LNCaP clone FGC (cell line): Measurements from ENCODE around the gene WNT4.

ENCODE experiments used
- DNase-seq: peaks from one replicate; pipeline ENCODE4 v3.0.0-alpha.2; 2011; ENCODE audit warnings: low read depth
- H3K4me3 ChIP-seq: 2 replicates; pipeline ENCODE4 v1.5.1; 2011; ENCODE audit warnings: mild to moderate bottlenecking, low read depth, low read length, control low read depth
- TF ChIP-seq, protein P1 (sequence below): IDR thresholded peaks from 2 replicates; pipeline ENCODE4 v1.5.1; 2012; ENCODE audit warnings: mild to moderate bottlenecking; ENCODE audit not compliant: control insufficient read depth, insufficient read depth; ENCODE audit errors: extremely low read depth

The WNT4 gene

DNA sequence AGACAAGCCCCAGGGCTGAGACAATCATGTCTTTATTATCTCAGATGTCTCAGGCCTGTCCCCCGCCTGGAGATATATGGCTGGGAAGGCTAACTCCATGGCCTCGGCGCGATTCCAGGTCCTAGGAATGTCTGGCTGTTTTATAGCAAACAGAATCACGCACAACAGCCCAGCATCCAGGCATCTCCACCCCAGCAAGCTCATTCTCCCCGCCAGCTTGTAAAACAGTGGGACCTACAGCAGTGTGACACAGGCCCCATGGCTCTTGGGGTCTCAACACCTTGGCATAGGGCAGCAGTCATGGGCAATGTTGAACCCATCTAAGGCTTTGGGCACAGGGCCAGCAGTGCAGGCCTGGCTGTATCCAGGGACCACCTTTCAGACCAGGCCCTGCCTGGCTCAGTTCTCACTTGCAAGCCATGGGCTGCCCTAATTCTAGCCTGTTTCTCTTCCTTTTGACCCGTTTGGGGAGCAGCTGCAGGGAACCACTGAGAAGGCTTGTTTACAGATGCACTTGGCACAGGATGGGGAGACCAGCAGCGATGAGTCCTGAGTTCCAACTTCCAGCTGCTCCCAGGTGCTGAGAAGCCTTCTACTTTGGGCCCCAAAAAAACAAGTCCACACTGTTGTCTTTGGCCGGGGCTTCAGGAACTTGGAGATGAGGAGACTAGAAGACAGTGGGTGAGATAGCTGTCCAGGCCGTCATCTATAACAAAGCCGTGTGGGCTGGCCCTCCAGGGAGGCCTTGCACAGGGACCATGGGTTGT lies 34.4 kb downstream of the WNT4 start:
- TF ChIP-seq, protein P1, sequence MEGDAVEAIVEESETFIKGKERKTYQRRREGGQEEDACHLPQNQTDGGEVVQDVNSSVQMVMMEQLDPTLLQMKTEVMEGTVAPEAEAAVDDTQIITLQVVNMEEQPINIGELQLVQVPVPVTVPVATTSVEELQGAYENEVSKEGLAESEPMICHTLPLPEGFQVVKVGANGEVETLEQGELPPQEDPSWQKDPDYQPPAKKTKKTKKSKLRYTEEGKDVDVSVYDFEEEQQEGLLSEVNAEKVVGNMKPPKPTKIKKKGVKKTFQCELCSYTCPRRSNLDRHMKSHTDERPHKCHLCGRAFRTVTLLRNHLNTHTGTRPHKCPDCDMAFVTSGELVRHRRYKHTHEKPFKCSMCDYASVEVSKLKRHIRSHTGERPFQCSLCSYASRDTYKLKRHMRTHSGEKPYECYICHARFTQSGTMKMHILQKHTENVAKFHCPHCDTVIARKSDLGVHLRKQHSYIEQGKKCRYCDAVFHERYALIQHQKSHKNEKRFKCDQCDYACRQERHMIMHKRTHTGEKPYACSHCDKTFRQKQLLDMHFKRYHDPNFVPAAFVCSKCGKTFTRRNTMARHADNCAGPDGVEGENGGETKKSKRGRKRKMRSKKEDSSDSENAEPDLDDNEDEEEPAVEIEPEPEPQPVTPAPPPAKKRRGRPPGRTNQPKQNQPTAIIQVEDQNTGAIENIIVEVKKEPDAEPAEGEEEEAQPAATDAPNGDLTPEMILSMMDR: no peak
- no peak for DNase-seq
- H3K4me3 ChIP-seq: no peak overlapping the region

DNA sequence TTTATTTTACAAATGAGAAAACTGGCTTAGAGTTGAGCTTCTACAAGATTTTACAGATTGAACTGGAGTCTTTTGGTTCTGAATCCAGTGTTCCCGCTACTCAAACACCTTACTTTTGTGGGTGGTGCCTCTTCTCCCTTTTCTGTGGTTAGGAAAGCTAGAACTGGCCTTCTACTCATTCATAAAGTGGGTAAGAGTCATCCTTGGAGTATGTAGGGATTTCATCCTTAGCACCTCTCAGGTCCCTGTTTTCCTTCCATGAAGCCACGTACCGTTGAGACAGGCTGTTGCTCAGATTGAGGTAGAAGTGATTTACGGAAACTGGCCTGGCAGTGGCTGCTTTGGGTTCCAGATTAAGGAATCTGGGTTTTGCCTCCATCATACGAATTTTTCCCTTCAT lies 35.8 kb downstream of the WNT4 start:
- no peak for DNase-seq
- H3K4me3 ChIP-seq: no peak overlapping the region
- TF ChIP-seq, protein P1: no peak

DNA sequence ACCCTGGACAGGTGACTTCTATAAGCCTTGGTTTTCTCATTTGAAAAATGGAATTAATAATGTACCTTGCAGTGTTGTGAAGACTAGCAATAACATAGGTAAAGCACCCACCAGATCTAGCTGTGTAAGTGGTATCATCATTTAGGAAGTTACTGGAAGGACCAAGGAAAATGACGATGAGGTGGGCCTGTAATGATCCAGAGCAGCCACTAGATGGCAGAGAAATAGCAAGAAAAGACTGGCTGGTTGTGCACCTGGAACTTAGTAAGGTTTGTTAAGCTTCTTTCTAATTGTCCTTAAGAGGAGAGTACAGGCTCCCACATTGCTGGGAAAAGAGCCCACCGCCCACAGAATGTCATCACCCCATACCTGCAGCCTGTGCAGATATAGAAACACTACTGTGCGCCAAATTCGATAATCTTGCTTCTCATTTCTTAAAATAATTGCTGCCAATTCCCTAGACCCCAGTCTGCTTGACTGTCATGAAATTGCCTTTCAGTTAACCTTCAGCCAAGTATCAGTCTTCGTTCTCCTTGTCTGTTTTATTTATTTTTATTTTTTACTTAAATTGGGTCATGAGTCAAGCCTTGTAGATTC lies 37.2 kb downstream of the WNT4 start:
- DNase-seq: peak; percentile 15
- TF ChIP-seq, protein P1: peak; percentile 60
- H3K4me3 ChIP-seq: no peak overlapping the region

DNA sequence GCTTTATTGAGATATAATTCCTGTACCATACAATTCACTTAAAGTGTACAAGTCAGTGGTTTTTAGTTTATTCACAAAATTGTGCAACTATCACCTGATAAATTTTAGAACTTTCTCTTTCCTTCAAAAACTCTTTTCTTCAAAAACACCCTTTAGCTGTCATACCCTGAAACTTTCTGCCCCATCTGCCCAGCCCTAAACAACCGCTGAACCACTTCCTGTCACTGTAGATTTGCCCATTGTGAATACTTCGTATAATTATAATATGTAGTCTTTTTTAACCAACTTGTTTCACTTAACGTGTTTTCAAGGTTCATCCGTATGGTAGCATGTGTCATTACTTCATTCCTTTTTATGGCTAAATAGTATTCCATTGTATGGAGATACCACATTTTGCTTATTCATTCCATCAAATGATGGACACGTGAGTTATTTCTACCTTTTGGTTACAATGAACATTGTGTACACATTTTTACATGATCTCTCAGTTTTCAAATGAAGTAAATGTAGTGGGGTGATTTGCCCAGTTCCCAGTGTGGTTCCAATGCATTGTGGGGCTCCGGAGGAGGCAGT lies 37.9 kb downstream of the WNT4 start:
- H3K4me3 ChIP-seq: no peak overlapping the region
- no peak for DNase-seq
- TF ChIP-seq, protein P1: no peak

DNA sequence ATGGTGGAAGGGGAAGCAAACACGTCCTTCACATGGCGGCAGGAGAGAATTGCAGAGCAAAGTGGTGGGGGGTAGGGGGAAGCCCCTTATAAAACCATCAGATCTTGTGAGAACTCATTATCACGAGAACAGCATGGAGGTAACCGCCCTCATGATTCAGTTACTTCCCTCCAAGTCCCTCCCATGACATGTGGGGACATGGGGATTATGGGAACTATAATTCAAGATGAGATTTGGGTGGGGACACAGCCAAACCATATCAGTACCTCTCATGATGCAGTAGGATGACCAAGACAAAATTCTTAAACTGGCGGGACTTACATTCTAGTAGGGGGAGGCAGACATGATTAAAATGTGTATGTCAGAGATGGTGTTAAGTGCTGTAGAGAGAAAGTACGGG lies 38.8 kb downstream of the WNT4 start:
- no peak for DNase-seq
- no peak overlapping the region for H3K4me3 ChIP-seq
- TF ChIP-seq, protein P1: no peak

DNA sequence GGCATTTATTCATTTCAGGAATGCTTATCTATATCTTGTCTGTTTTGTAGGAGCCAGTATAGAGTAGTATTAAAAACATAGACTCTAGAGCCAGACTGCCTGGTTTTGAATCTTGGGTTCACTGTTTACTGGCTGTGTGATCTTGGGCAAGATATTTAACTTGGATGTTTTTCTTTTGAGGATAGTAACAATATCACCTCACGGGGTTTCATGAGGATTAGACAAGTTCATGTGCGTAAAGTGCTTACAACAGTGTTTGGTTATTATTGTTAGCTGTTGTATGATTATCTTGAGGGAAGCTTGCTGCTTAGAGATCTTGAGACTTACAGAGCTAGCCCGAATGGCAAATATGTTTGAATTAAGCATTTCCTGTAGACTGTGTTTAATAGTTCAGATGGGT lies 40.2 kb downstream of the WNT4 start:
- DNase-seq: no peak
- TF ChIP-seq, protein P1: no peak
- H3K4me3 ChIP-seq: no peak overlapping the region
